G401 (cell line): ENCODE measurements around the gene PACRG. TPM values are rescaled to one million over a fixed set of nuclear protein-coding genes. Genes with fewer than 3 reads are reported as not detected.

Source experiments
- DNase-seq: peaks from one replicate; pipeline ENCODE4 v3.0.0-alpha.2; 2015; ENCODE audit warnings: low spot score
- in situ Hi-C: cut with HindIII; loops from 2 replicates; pipeline ENCODE4 v1.10.0; 2016; ENCODE audit warnings: low sequenced_read_pairs, mixed read lengths
- total RNA-seq: library from RNA; depleted of rRNA; stranded (reverse); fragments of >200 nt; shearing (Covaris generic); gene quantifications from 2 replicates; pipeline ENCODE4 v1.2.3, GENCODE V29; 2014

Gene PACRG
- total RNA-seq, 1 experiment from 2014 or later, result not detected

GRCh38 chr6:162906479-162906878 is 178.7 kb downstream of the PACRG start:
- no peak for DNase-seq
- in situ Hi-C loops, result no loop called here

GRCh38 chr6:162907876-162908481 is 180.2 kb downstream of the PACRG start:
- DNase-seq, result no peak
- in situ Hi-C loops, result no loop called here

GRCh38 chr6:162913206-162913605 is 185.4 kb downstream of the PACRG start:
- no peak for DNase-seq
- in situ Hi-C loops, result no loop called here

- in situ Hi-C loops, result no loop called here
- no peak for DNase-seq
These were observed 189.7 kb downstream of the PACRG start for GRCh38 chr6:162917506-162917905.

GRCh38 chr6:162921062-162921461 is 193.3 kb downstream of the PACRG start:
- in situ Hi-C loops, result no loop called here
- DNase-seq, result no peak

- no peak for DNase-seq
- in situ Hi-C loops, result no loop called here
These were observed 193.8 kb downstream of the PACRG start for GRCh38 chr6:162921510-162922040.

GRCh38 chr6:162922563-162923166 is 194.9 kb downstream of the PACRG start:
- no peak for DNase-seq
- in situ Hi-C loops, result no loop called here

- no peak for DNase-seq
- in situ Hi-C loops, result no loop called here
These were observed 207.1 kb downstream of the PACRG start for GRCh38 chr6:162934844-162935243.

GRCh38 chr6:162940426-162940825 is 212.7 kb downstream of the PACRG start:
- no peak for DNase-seq
- in situ Hi-C loops, result no loop called here

- in situ Hi-C loops, result no loop called here
- DNase-seq, result no peak
These were observed 213.4 kb downstream of the PACRG start for GRCh38 chr6:162941128-162941527.

GRCh38 chr6:162942866-162943265 is 215.1 kb downstream of the PACRG start:
- in situ Hi-C loops, result no loop called here
- DNase-seq, result no peak

GRCh38 chr6:162943369-162943768 is 215.6 kb downstream of the PACRG start:
- in situ Hi-C loops, result no loop called here
- DNase-seq, result no peak

- DNase-seq, result no peak
- in situ Hi-C loops, result no loop called here
These were observed 223.5 kb downstream of the PACRG start for GRCh38 chr6:162951164-162951743.

GRCh38 chr6:162952423-162952822 is 224.6 kb downstream of the PACRG start:
- in situ Hi-C loops, result no loop called here
- DNase-seq, result no peak

GRCh38 chr6:162957062-162957461 is 229.3 kb downstream of the PACRG start:
- no peak for DNase-seq
- in situ Hi-C loops, result no loop called here

- DNase-seq, result no peak
- in situ Hi-C loops, result no loop called here
These were observed 233.1 kb downstream of the PACRG start for GRCh38 chr6:162960679-162961457.

GRCh38 chr6:162962093-162962492 is 234.3 kb downstream of the PACRG start:
- in situ Hi-C loops, result no loop called here

GRCh38 chr6:162963861-162964260 is 236.1 kb downstream of the PACRG start:
- DNase-seq, result no peak
- in situ Hi-C loops, result no loop called here

More at GRCh38 chr6:162962093-162962492, 234.3 kb downstream of the PACRG start:
- DNase-seq, result no peak

GRCh38 chr6:162964488-162965140 is 236.8 kb downstream of the PACRG start:
- no peak for DNase-seq
- in situ Hi-C loops, result no loop called here
